ENCODE results near the gene PRXL2A.

GRCh38 chr10:80441831-80442230, 33.5 kb downstream of the PRXL2A start:
- TF ChIP-seq, protein P1, sequence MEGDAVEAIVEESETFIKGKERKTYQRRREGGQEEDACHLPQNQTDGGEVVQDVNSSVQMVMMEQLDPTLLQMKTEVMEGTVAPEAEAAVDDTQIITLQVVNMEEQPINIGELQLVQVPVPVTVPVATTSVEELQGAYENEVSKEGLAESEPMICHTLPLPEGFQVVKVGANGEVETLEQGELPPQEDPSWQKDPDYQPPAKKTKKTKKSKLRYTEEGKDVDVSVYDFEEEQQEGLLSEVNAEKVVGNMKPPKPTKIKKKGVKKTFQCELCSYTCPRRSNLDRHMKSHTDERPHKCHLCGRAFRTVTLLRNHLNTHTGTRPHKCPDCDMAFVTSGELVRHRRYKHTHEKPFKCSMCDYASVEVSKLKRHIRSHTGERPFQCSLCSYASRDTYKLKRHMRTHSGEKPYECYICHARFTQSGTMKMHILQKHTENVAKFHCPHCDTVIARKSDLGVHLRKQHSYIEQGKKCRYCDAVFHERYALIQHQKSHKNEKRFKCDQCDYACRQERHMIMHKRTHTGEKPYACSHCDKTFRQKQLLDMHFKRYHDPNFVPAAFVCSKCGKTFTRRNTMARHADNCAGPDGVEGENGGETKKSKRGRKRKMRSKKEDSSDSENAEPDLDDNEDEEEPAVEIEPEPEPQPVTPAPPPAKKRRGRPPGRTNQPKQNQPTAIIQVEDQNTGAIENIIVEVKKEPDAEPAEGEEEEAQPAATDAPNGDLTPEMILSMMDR (IDR thresholded peaks at IDR 0.05) = no peak
- no peak for TF ChIP-seq POLR2A (IDR thresholded peaks at IDR 0.05)
